Measurements from ENCODE around the gene IL31RA.

- no peak for TF ChIP-seq CTCF (IDR thresholded peaks at IDR 0.05)
- TF ChIP-seq POLR2AphosphoS5 (IDR thresholded peaks at IDR 0.05), result no peak
- no peak for TF ChIP-seq POLR2A (IDR thresholded peaks at IDR 0.05)
Observed at GRCh38 chr5:55921617-55922016, 70.5 kb downstream of the IL31RA start.

Data from breast epithelium (tissue), 3 donors.